PC-9 (cell line): ENCODE measurements around the gene FAM149B1. TPM values are rescaled to one million over a fixed set of nuclear protein-coding genes. Genes with fewer than 3 reads are reported as not detected.
A peak's percentile ranks its signal among the peaks of the same experiment; 100 is the strongest.

Source experiments
- BruUV-seq: library from RNA; stranded (reverse); fragments of 400-500 nt; replicated peaks from 2 replicates; lab custom pipeline; 2021; lab: Mats Ljungman, UMichigan
- CTCF ChIA-PET: fragments of 300-600 bp; sonication (Branson Sonifier 250); formaldehyde crosslinking; loops from one replicate; lab custom pipeline; 2022; ENCODE audit warnings: antibody characterized with exemption; lab: Charles Lee
- POLR2A ChIA-PET: fragments of 300-600 bp; sonication (Branson Sonifier 250); formaldehyde crosslinking; loops from one replicate; lab custom pipeline; 2022; ENCODE audit warnings: antibody characterized with exemption; ENCODE audit not compliant: unreplicated experiment; lab: Charles Lee
- DNase-seq, 2 experiments: peaks; one replicate each; pipeline versions ENCODE4 v3.0.0 to v3.0.0-alpha.2; 2015 to 2022; ENCODE audit warnings: mixed read lengths in 1 of 2
- H2AFZ ChIP-seq: fragments of 200-600 bp; sonication (generic); 2 replicates; pipeline ENCODE4 v1.8.1; 2017; ENCODE audit warnings: antibody characterized with exemption
- H3F3A ChIP-seq: fragments of 200-600 bp; sonication (generic); 2 replicates; pipeline ENCODE4 v1.8.1; 2017; ENCODE audit warnings: antibody characterized with exemption, mild to moderate bottlenecking, low read depth; ENCODE audit not compliant: insufficient read depth
- H3K27ac ChIP-seq: fragments of 200-600 bp; sonication (generic); 2 replicates; pipeline ENCODE4 v1.6.1; 2016; ENCODE audit warnings: mixed run types
- H3K27me3 ChIP-seq: fragments of 200-600 bp; sonication (generic); 2 replicates; pipeline ENCODE4 v1.6.1; 2016; ENCODE audit warnings: low read depth, mixed run types; ENCODE audit not compliant: insufficient read depth
- H3K36me3 ChIP-seq: fragments of 200-600 bp; sonication (generic); 2 replicates; pipeline ENCODE4 v1.6.1; 2016; ENCODE audit warnings: low read depth, mixed run types
- H3K4me1 ChIP-seq: fragments of 200-600 bp; sonication (generic); replicated peaks from 2 replicates; pipeline ENCODE4 v1.6.1; 2016; ENCODE audit warnings: mixed run types; ENCODE audit not compliant: insufficient read depth
- H3K4me2 ChIP-seq: fragments of 200-600 bp; sonication (generic); 2 replicates; pipeline ENCODE4 v1.6.1; 2017; ENCODE audit warnings: mixed run types
- H3K4me3 ChIP-seq: fragments of 200-600 bp; sonication (generic); 2 replicates; pipeline ENCODE4 v1.6.1; 2016; ENCODE audit warnings: mixed run types
- H3K79me2 ChIP-seq: fragments of 200-600 bp; sonication (generic); 2 replicates; pipeline ENCODE4 v1.6.1; 2017; ENCODE audit warnings: low read depth, mixed run types
- H3K9me2 ChIP-seq: fragments of 200-600 bp; sonication (generic); 2 replicates; pipeline ENCODE4 v1.8.1; 2017; ENCODE audit warnings: mild to moderate bottlenecking; ENCODE audit not compliant: insufficient read depth
- H3K9me3 ChIP-seq: fragments of 200-600 bp; sonication (generic); 2 replicates; pipeline ENCODE4 v1.8.1; 2016; ENCODE audit warnings: low read depth; ENCODE audit not compliant: insufficient read depth
- H4K20me1 ChIP-seq: fragments of 200-600 bp; sonication (generic); 2 replicates; pipeline ENCODE4 v1.8.1; 2017; ENCODE audit not compliant: insufficient read depth
- CTCF ChIP-seq: fragments of 200-600 bp; sonication (generic); conservative IDR thresholded peaks from 2 replicates; pipeline ENCODE4 v1.6.1; 2017; ENCODE audit warnings: mixed run types, antibody characterized with exemption, mild to moderate bottlenecking, moderate library complexity
- EZH2 ChIP-seq: fragments of 200-600 bp; sonication (generic); IDR thresholded peaks from 2 replicates; pipeline ENCODE4 v1.8.0; 2017; ENCODE audit warnings: antibody characterized with exemption, low read depth
- intact Hi-C: fragments of 100-400 bp; cut with micrococcal nuclease; formaldehyde crosslinking; loops from one replicate; pipeline ENCODE4 v1.10.0; 2022; ENCODE audit not compliant: unreplicated experiment
- total RNA-seq: library from RNA; stranded (reverse); gene quantifications from 2 replicates; pipeline ENCODE4 v1.2.3, GENCODE V29; 2021

FAM149B1 gene
- total RNA-seq, 1 experiment from 2014 or later: 22.9 TPM

DNA sequence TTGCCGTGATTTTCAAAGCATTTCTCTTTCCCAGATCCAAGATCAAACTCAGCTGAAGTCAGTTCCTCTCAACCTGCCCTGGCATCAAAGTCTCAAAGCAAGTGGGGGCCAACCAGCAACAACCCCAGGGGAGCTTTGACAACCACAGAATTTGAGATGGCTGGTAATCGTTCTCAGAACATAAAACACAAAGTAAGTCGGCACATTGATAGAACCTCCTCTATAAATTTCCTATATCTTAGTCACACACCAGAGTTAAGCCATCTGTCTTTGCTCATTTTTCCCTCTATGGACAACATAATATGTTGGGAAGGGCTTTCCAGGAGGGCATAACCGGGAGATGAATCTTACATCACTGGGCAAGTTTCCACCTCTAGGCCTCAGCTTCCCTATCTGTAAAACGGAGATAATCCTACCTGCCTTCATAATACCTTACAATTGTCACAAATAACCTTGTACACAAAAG, 80.4 kb downstream of the FAM149B1 start:
- ChIA-PET POLR2A (no interaction called here), CTCF (no interaction called here)
- Histone ChIP-seq H3K9me2 (no peaks in the 10 kb centered on the region), H3K4me2 (peak overlapping the region; percentile 91), H4K20me1 (no peaks in the 10 kb centered on the region), H3F3A (peaks cover 68% of the 10 kb centered on the region), H3K79me2 (peaks cover 81% of the 10 kb centered on the region), H3K27me3 (no peaks in the 10 kb centered on the region), H3K36me3 (peaks cover 41% of the 10 kb centered on the region), H3K4me3 (peak overlapping the region; percentile 95; the same call in 1 of the 2 replicates), H3K9me3 (no peaks in the 10 kb centered on the region), H3K27ac (peak overlapping the region; percentile 87; the same call in 1 of the 2 replicates), H3K4me1 (peaks cover 52% of the 10 kb centered on the region), H2AFZ (no peak overlapping the region)
- no TSS peak for BruUV-seq
- TF ChIP-seq EZH2 (no peak), CTCF (no peak)
- no peak for DNase-seq
- intact Hi-C loops: no loop called here

- Histone ChIP-seq H4K20me1 (no peaks in the 10 kb centered on the region), H3K36me3 (peaks cover 22% of the 10 kb centered on the region; the same call in 1 of the 2 replicates), H2AFZ (peak overlapping the region; percentile 93), H3K27ac (peak overlapping the region; percentile 80), H3F3A (peaks cover 49% of the 10 kb centered on the region), H3K9me2 (no peaks in the 10 kb centered on the region), H3K27me3 (no peaks in the 10 kb centered on the region), H3K4me2 (peak overlapping the region; percentile 98), H3K4me1 (peaks cover 40% of the 10 kb centered on the region), H3K4me3 (peak overlapping the region; percentile 70), H3K9me3 (no peaks in the 10 kb centered on the region), H3K79me2 (peaks cover 63% of the 10 kb centered on the region)
- peak in 1 of 2 experiments; percentile 48 for DNase-seq
- ChIA-PET POLR2A (interaction anchor here (0.6 kb wide), 4 partner anchors 102 to 748 kb away, joined by 3 to 13 read pairs (median 4); partner anchors contain the start of gene CFAP70), CTCF (interaction anchor here (1.3 kb wide), 1 partner anchor 12 kb away, joined by 6 read pairs; no protein-coding TSS in a partner anchor)
- intact Hi-C loops: loop anchor here (1.0 kb wide), 1 partner anchor 244 kb away; the partner anchor contains the start of gene PPP3CB
- TF ChIP-seq EZH2: no peak
- no peak for TF ChIP-seq CTCF
- TSS peak; percentile 48 for BruUV-seq
These were observed 83.9 kb downstream of the FAM149B1 start for GRCh38 chr10:73251683-73252444.

GRCh38 chr10:73252445-73253224, 84.7 kb downstream of the FAM149B1 start, which contains the start of gene MRPS16:
Gene MRPS16, minus strand, starts transcription at chr10:73252644. Its CDS starts 162 bp downstream, at chr10:73252482.
- no peaks in the 10 kb centered on the region for H4K20me1 ChIP-seq
- H3K4me3 ChIP-seq: peak within 1 kb of the TSS; percentile 70
- H3K27ac ChIP-seq: peak within 1 kb of the TSS; percentile 80
- TSS peak; percentile 67 for BruUV-seq
- ChIA-PET POLR2A (interaction anchor here (0.5 to 0.6 kb wide), 5 partner anchors 103 to 747 kb away, joined by 3 to 13 read pairs (median 5); partner anchors contain the start of gene CFAP70), CTCF (interaction anchor here (0.7 to 1.3 kb wide), 2 partner anchors 7 to 11 kb away, joined by 3 to 6 read pairs; no protein-coding TSS in a partner anchor)
- H3F3A ChIP-seq: peaks cover 46% of the 10 kb centered on the region
- no peaks in the 10 kb centered on the region for H3K9me2 ChIP-seq
- H3K9me3 ChIP-seq: no peaks in the 10 kb centered on the region
- H3K36me3 ChIP-seq: peaks cover 22% of the 10 kb centered on the region; the same call in 1 of the 2 replicates
- TF ChIP-seq EZH2: no peak
- 0 out of 2 replicates have a peak, but pooled peaks have one; percentile 6 for TF ChIP-seq CTCF
- DNase-seq: peak; percentile 93 to 95
- peaks cover 37% of the 10 kb centered on the region for H3K4me1 ChIP-seq
- peaks cover 61% of the 10 kb centered on the region for H3K79me2 ChIP-seq
- peak within 1 kb of the TSS; percentile 98 for H3K4me2 ChIP-seq
- no peaks in the 10 kb centered on the region for H3K27me3 ChIP-seq
- H2AFZ ChIP-seq: peak within 1 kb of the TSS; percentile 93
- intact Hi-C loops: loop anchor here (1.0 kb wide), 1 partner anchor 244 kb away; the partner anchor contains the start of gene PPP3CB
